ENCODE measurements around the gene UCN2.
"Not testable (repeated sequence)": the region's sequence is repeated elsewhere in the genome, so short reads cannot be mapped to it uniquely, and the experiment has no call there.

Gene UCN2

DNA sequence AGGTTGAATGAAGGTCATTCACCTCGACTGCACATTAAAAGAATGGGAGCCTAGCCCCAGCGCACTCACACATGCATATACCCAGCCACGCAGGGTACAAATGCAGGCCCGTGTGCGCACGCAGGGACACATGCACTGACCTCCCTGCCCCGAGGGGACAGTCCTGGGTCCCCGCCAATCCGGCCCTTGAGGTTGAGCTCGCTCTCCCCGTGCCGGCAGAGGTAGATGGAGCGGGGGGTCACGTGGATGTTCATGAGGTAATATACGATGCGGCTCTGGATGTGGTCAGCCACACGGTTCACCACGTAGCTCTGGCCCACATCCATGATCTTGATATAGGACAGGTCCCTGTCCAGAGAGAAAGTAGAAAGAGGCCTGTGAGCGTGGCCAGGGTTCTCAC, 27.5 kb downstream of the UCN2 start:
- DNase-seq (ENCODE audit: low spot score) = no peak

GRCh38 chr3:48535578-48535977, 28.0 kb downstream of the UCN2 start:
- DNase-seq (ENCODE audit: low spot score) = no peak

DNA sequence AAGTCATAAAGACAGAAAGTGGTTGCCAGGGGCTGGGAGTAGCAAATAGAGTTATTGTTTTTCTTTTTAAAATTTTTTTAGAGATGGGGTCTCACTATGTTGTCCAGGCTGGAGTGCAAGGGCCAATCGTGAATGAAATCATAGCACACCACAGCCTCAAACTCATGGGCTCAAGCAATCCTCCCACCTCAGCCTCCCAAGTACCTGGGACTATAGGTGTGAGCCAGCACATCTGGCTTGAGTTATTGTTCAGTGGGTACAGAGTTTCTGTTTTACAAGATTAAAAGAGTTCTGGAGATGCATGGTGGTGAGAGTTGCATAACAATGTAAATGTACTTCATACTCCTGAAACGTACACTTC, 30.6 kb downstream of the UCN2 start:
- DNase-seq (ENCODE audit: low spot score) = no peak

- no peak for DNase-seq (ENCODE audit: low spot score)
These were observed 31.2 kb downstream of the UCN2 start for GRCh38 chr3:48532271-48532976.

GRCh38 chr3:48530701-48531100, 32.9 kb downstream of the UCN2 start:
- DNase-seq (ENCODE audit: low spot score) = not testable (repeated sequence)

GRCh38 chr3:48528754-48529153, 34.8 kb downstream of the UCN2 start:
- DNase-seq (ENCODE audit: low spot score) = no peak

- DNase-seq (ENCODE audit: low spot score) = no peak
These were observed 35.5 kb downstream of the UCN2 start for GRCh38 chr3:48528048-48528447.

GRCh38 chr3:48524970-48525369, 38.6 kb downstream of the UCN2 start:
- DNase-seq (ENCODE audit: low spot score) = no peak

GRCh38 chr3:48521635-48522034, 41.9 kb downstream of the UCN2 start:
- no peak for DNase-seq (ENCODE audit: low spot score)

GRCh38 chr3:48519277-48519643, 44.3 kb downstream of the UCN2 start:
- DNase-seq (ENCODE audit: low spot score) = no peak

DNA sequence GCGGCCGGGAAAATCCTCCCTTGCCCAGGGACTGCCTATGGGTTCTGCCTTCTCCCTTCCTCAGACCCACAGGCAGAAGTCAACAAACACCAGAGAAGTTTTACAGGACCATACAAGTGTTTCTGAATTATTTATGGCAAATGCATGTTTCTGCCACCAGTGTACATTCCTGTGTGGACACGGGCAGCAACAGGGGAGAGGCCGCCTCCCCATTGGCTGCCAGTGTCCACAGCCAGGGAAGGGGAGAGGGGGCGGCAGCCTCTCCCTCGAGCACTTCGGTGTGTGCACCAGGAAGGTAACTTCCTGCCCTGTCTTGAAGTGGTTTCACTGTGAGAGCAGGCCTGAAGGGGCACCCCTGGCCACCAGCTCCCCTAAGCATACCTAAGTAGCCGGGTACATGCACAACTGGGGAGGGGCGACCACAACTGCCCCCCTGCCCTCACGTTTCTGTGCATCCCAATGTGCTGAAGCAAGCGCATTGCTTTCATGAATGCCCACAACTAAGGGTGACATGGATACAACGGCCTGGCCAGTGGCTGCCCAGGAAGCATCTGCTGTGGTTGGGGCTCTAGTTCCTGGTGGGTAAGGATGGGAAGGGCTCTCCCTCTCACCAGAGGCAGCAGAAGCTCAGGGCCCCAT, 44.8 kb downstream of the UCN2 start:
- no peak for DNase-seq (ENCODE audit: low spot score)

DNA sequence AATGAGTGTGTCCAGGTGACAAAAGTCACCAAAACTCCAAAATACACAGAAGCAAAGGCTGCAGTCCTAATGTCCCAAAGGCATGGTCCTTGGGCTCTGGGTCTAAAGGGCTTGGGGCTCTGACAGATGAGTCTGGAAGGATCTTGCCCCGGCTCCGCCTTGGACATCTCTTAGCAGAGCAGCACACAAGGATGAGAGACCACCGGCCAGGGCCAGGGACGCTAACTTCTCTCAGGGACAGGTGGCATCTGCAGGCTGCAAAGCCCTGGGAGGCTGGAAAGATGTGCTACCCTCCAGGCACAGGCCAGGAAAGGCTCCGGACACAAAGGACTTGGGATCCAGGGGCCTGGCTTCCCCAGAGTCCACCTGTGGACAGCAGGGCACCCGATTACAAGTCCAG, 45.5 kb downstream of the UCN2 start:
- no peak for DNase-seq (ENCODE audit: low spot score)

GRCh38 chr3:48516571-48516970, 47.0 kb downstream of the UCN2 start:
- DNase-seq (ENCODE audit: low spot score) = peak; percentile 34

DNA sequence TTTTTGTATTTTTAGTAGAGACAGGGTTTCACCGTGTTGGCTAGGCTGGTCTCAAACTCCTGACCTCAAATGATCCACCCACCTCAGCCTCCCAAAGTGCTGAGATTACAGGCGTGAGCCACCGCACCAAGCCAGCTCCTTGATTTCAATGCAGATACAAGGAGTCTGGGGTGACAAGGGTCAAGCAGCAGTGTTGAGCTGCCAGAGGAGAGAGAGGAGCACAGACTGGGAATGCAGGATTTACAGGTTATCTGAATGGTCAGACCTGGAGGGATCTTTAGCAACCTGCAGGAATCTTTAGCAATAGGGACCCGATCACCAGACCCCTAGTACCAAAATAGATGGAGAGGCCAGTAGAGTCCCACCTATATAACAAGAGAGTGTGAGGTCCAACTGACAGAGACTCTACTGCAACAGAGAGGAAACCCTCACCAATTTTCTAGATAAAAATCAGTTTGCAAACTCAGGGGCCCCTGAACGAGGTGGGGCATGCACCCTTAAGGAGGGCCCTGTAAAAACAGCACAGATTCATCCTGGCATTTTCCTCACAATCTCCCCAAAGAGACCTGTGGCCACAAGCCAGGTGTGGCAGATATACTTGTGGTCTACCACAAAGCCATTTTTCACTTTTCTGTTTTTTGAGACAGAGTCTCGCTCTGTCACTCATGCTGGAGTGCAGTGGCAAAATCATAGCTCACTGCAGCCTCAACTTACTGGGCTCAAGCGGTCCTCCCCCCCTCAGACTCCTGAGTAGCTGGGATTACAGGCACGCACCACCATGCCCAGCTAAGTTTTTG, 49.0 kb downstream of the UCN2 start:
- peak; percentile 69 for DNase-seq (ENCODE audit: low spot score)

All from CD4-positive, alpha-beta T cell treated with Interleukin-6 at 100 ng/mL for 8 hours (primary cell).